ENCODE measurements around the gene DDX59. TPM values are rescaled to one million over a fixed set of nuclear protein-coding genes. Genes with fewer than 3 reads are reported as not detected.

Gene DDX59
- polyA plus RNA-seq, 3 donors = 14.3 to 18.6 (median 14.9) TPM

GRCh38 chr1:200625381-200625824 lies 44.3 kb downstream of the DDX59 start:
- Histone ChIP-seq H2AFZ (ENCODE audit: insufficient read depth, low read depth, low read length, poor library complexity, severe bottlenecking) (no peak overlapping the region), H3K27me3 (ENCODE audit: control insufficient read depth in 2 of 2, insufficient read depth in 2 of 2, low read length in 2 of 2) (no peaks in the 10 kb centered on the region), H3K36me3 (replicated peaks in 1 of 2; ENCODE audit: control insufficient read depth in 1 of 2, insufficient read depth in 2 of 2, low read length in 2 of 2) (no peaks in the 10 kb centered on the region), H3K27ac (ENCODE audit: low read depth in 1 of 2, low read length in 2 of 2) (no peak overlapping the region), H3K9me3 (replicated peaks in 1 of 2; ENCODE audit: control insufficient read depth in 1 of 2, insufficient read depth in 1 of 2, low read length in 2 of 2) (no peaks in the 10 kb centered on the region), H3K4me3 (replicated peaks in 1 of 3; ENCODE audit: low read depth in 2 of 3, low read length in 3 of 3) (no peak overlapping the region), H3K9ac (ENCODE audit: insufficient read depth, low read length, poor library complexity, severe bottlenecking) (no peak overlapping the region), H4K20me1 (ENCODE audit: insufficient read depth, low read length) (no peaks in the 10 kb centered on the region), H3K4me1 (ENCODE audit: control insufficient read depth in 1 of 2, insufficient read depth in 2 of 2, low read length in 2 of 2) (peaks cover 38 to 41% of the 10 kb centered on the region in 2 donors), H3K79me2 (ENCODE audit: insufficient read depth, low read length) (peaks cover 1% of the 10 kb centered on the region), H3K4me2 (replicated peaks; ENCODE audit: extremely low read depth, low read length, poor library complexity, severe bottlenecking) (no peak overlapping the region)
- Mint-ChIP-seq H3K9me3 (peaks cover 0 to 3% (median 0%) of the 10 kb centered on the region in 7 donors), H3K4me1 (peaks cover 35% of the 10 kb centered on the region), H3K27me3 (ENCODE audit: low read depth in 3 of 3) (peaks cover 0 to 5% (median 3%) of the 10 kb centered on the region in 3 donors), H3K4me3 (no peak overlapping the region), H3K27ac (no peak overlapping the region), H3K36me3 (no peaks in the 10 kb centered on the region)
- intact Hi-C loops (cut with micrococcal nuclease) = loop anchor here in 1 of 2 donors (5.0 to 10.0 kb wide), 2 partner anchors 109 to 397 kb away; partner anchors contain the start of genes CAMSAP2 and KIF21B
- peak in 1 of 3 donors; percentile 44 for DNase-seq
- no CpG with 5 or more reads among the region's 1 CpG for WGBS (ENCODE audit: insufficient coverage)
- no peak for TF ChIP-seq CTCF (IDR thresholded peaks at IDR 0.05)

- TF ChIP-seq CTCF (IDR thresholded peaks at IDR 0.05) = no peak
- Histone ChIP-seq H3K9me3 (replicated peaks in 1 of 2; ENCODE audit: control insufficient read depth in 1 of 2, insufficient read depth in 1 of 2, low read length in 2 of 2) (no peaks in the 10 kb centered on the region), H2AFZ (ENCODE audit: insufficient read depth, low read depth, low read length, poor library complexity, severe bottlenecking) (no peak overlapping the region), H3K4me2 (replicated peaks; ENCODE audit: extremely low read depth, low read length, poor library complexity, severe bottlenecking) (no peak overlapping the region), H3K27me3 (ENCODE audit: control insufficient read depth in 2 of 2, insufficient read depth in 2 of 2, low read length in 2 of 2) (no peaks in the 10 kb centered on the region), H3K4me3 (replicated peaks in 1 of 3; ENCODE audit: low read depth in 2 of 3, low read length in 3 of 3) (no peak overlapping the region), H3K27ac (ENCODE audit: low read depth in 1 of 2, low read length in 2 of 2) (no peak overlapping the region), H4K20me1 (ENCODE audit: insufficient read depth, low read length) (no peaks in the 10 kb centered on the region), H3K9ac (ENCODE audit: insufficient read depth, low read length, poor library complexity, severe bottlenecking) (no peak overlapping the region), H3K79me2 (ENCODE audit: insufficient read depth, low read length) (peaks cover 7% of the 10 kb centered on the region), H3K4me1 (ENCODE audit: control insufficient read depth in 1 of 2, insufficient read depth in 2 of 2, low read length in 2 of 2) (peaks cover 44 to 45% of the 10 kb centered on the region in 2 donors), H3K36me3 (replicated peaks in 1 of 2; ENCODE audit: control insufficient read depth in 1 of 2, insufficient read depth in 2 of 2, low read length in 2 of 2) (no peaks in the 10 kb centered on the region)
- intact Hi-C loops (cut with micrococcal nuclease) = loop anchor here in 1 of 2 donors (5.0 to 10.0 kb wide), 4 partner anchors 42 to 397 kb away; partner anchors contain the start of genes CAMSAP2, DDX59 and KIF21B
- Mint-ChIP-seq H3K36me3 (no peaks in the 10 kb centered on the region), H3K4me3 (no peak overlapping the region), H3K27ac (no peak overlapping the region), H3K4me1 (peaks cover 38% of the 10 kb centered on the region), H3K9me3 (peaks cover 0 to 3% (median 0%) of the 10 kb centered on the region in 7 donors), H3K27me3 (ENCODE audit: low read depth in 3 of 3) (peaks cover 0 to 3% (median 2%) of the 10 kb centered on the region in 3 donors)
- DNase-seq = no peak
- WGBS (ENCODE audit: insufficient coverage) = no CpG with 5 or more reads among the region's 2 CpGs
These were observed 44.9 kb downstream of the DDX59 start for GRCh38 chr1:200624679-200625335.
